ENCODE data around the gene PVALEF.

PVALEF gene

GRCh38 chr17:81192386-81193050, 27.2 kb downstream of the PVALEF start:
- TF ChIP-seq GATA1 (IDR thresholded peaks at IDR 0.05; ENCODE audit: low read depth, low read length) (no peak), POLR2A (IDR thresholded peaks at IDR 0.05; ENCODE audit: low read length) (no peak)
- no peak for DNase-seq

- no peak for DNase-seq
- no peak for TF ChIP-seq POLR2A (IDR thresholded peaks at IDR 0.05; ENCODE audit: low read length)
- TF ChIP-seq GATA1 (IDR thresholded peaks at IDR 0.05; ENCODE audit: low read depth, low read length): no peak
These were observed 27.7 kb downstream of the PVALEF start for GRCh38 chr17:81193051-81193410.

DNA sequence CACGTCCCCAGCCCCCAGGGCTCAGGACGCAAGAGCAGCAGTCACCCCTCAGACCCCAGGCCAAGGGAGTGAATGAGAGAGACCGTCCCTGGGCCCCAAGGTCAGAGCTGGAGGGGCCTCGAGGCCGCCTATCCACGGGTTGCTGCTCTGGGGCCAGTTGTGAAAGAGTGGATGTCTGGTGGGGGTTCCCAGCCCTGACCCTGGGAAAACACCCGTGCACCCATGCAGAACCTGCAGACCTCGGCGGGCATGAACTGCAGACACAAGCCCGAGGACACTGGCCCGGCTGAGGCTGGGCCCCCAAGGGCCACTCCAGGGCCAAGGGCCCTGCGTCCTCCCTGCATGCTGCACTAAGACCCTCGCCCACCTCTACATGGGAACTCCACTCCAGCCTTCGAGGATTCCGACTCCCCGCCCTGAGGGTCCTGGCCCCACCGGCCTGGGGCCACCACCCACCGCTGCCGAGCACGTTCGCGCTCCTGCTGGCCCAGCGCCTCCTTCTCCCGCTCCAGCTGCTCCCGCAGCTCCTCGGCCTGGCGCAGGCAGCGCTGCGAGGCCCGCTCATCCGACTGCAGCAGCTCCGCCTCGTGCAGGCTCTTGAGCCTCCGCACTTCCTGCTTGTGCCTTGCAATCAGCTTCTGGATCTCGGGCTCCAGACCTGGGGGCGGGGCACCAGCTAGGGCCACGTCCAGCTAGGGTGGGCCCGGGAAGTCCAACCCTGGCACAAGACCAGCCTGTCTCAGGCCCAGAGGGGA, 28.3 kb downstream of the PVALEF start:
- no peak for DNase-seq
- TF ChIP-seq GATA1 (IDR thresholded peaks at IDR 0.05; ENCODE audit: low read depth, low read length) (no peak), POLR2A (IDR thresholded peaks at IDR 0.05; ENCODE audit: low read length) (no peak)

- TF ChIP-seq GATA1 (IDR thresholded peaks at IDR 0.05; ENCODE audit: low read depth, low read length) (no peak), POLR2A (IDR thresholded peaks at IDR 0.05; ENCODE audit: low read length) (no peak)
- no peak for DNase-seq
These were observed 29.0 kb downstream of the PVALEF start for GRCh38 chr17:81194225-81194760.

GRCh38 chr17:81194941-81195901, 29.9 kb downstream of the PVALEF start:
- no peak for DNase-seq
- TF ChIP-seq POLR2A (IDR thresholded peaks at IDR 0.05; ENCODE audit: low read length) (no peak), GATA1 (IDR thresholded peaks at IDR 0.05; ENCODE audit: low read depth, low read length) (no peak)

GRCh38 chr17:81195941-81196495, 30.7 kb downstream of the PVALEF start:
- no peak for TF ChIP-seq POLR2A (IDR thresholded peaks at IDR 0.05; ENCODE audit: low read length)
- TF ChIP-seq GATA1 (IDR thresholded peaks at IDR 0.05; ENCODE audit: low read depth, low read length): no peak
- no peak for DNase-seq

- DNase-seq: no peak
- TF ChIP-seq GATA1 (IDR thresholded peaks at IDR 0.05; ENCODE audit: low read depth, low read length): no peak
- no peak for TF ChIP-seq POLR2A (IDR thresholded peaks at IDR 0.05; ENCODE audit: low read length)
These were observed 31.4 kb downstream of the PVALEF start for GRCh38 chr17:81196505-81197408.

DNA sequence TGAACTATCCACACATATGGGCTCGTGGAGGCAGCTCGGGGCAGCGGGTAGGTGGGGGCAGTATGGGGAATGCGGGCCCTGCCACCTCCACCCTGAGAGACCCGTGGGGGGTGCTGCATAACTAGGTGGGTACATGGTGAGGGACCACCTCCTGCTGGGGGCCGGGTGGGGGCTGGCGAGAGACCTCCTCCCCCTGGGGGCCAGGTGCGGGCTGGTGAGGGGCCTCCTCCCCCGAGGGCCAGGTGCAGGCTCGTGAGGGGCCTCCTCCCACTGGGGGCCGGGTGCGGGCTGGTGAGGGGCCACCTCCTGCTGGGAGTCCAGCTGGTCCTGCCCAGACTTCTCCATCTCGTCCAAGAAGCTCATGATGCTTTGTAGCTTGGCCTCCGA, 32.1 kb downstream of the PVALEF start:
- no peak for DNase-seq

GRCh38 chr17:81197831-81198490, 32.7 kb downstream of the PVALEF start:
- DNase-seq: no peak
- TF ChIP-seq POLR2A (IDR thresholded peaks at IDR 0.05; ENCODE audit: low read length): no peak
- no peak for TF ChIP-seq GATA1 (IDR thresholded peaks at IDR 0.05; ENCODE audit: low read depth, low read length)

More for the DNA sequence above, 32.1 kb downstream of the PVALEF start:
- TF ChIP-seq GATA1 (IDR thresholded peaks at IDR 0.05; ENCODE audit: low read depth, low read length): no peak
- TF ChIP-seq POLR2A (IDR thresholded peaks at IDR 0.05; ENCODE audit: low read length): no peak

DNA sequence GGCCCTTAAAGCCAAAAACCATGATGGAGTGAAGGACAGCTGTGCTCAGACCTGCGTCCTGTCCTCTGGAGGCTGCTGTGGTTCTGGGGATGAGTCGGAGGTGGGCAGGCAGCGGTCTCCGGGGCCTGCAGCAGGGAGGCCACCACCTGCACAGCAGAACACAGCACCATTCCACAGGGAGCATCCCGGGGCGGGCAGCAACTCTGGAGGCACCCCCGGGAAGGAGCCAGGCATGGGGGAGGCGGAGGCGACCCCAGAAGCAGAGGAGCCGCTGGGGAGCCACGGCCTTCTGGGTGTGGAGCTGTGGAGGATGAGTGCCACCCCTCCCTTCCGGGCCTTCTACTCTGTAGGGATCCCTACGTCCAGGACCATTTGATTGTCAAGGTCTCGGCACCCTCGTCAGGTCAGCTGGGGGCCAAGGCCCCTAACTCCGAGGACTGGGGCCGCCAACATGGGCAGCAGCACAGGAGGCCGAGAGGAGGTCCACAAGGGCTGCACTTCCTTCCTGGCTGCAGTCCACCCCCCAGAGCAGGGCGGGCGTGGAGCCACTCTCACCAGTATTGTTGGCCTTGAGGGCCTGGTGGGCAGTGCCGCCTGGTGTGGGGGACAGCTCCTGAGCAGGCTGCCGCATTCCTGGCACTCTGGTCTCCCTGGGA, 33.6 kb downstream of the PVALEF start:
- DNase-seq: no peak
- TF ChIP-seq GATA1 (IDR thresholded peaks at IDR 0.05; ENCODE audit: low read depth, low read length): no peak
- no peak for TF ChIP-seq POLR2A (IDR thresholded peaks at IDR 0.05; ENCODE audit: low read length)

DNA sequence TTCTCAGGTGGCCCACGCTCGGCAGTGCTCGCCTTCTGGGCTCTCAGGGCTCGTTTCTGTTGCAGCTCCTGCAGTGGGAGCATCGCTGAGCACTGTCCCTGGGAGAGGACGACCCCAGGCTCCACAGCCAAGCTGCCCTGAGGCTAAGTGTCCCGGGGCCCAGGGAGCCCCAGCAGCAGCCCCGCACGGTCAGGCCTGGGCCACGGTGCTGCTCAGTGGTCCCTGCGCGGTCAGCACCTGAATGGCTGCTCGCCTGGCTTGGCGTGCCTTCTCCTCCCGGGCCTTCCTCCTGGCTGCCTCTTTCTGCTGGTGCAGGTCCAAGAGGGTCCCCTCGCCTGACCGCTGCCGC, 34.1 kb downstream of the PVALEF start:
- TF ChIP-seq POLR2A (IDR thresholded peaks at IDR 0.05; ENCODE audit: low read length): no peak
- TF ChIP-seq GATA1 (IDR thresholded peaks at IDR 0.05; ENCODE audit: low read depth, low read length): no peak
- DNase-seq: no peak

DNA sequence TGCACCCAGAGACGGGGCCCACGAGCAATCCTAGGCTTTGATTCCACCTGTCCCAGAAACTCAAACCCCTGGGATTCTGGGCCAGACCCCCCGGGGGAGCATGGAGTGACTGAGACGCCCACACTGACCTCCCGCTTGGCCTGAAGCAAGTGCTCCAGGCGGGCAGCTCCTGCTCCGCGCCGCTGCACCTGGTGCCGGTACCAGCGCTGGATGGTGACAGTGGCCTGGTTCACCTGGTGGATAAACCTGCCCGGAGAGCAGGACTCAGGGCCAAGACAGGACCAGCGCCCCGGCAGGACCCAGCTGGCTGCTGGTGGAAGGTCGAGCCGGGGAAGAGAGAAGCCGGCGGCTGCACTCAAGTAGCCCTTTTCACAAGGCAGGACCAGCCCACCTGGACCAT, 34.9 kb downstream of the PVALEF start:
- no peak for TF ChIP-seq POLR2A (IDR thresholded peaks at IDR 0.05; ENCODE audit: low read length)
- TF ChIP-seq GATA1 (IDR thresholded peaks at IDR 0.05; ENCODE audit: low read depth, low read length): no peak
- no peak for DNase-seq
